Measurements from ENCODE around the gene PTTG1IP.
"Not testable (repeated sequence)": the region's sequence is repeated elsewhere in the genome, so short reads cannot be mapped to it uniquely, and the experiment has no call there.

The PTTG1IP gene

DNA sequence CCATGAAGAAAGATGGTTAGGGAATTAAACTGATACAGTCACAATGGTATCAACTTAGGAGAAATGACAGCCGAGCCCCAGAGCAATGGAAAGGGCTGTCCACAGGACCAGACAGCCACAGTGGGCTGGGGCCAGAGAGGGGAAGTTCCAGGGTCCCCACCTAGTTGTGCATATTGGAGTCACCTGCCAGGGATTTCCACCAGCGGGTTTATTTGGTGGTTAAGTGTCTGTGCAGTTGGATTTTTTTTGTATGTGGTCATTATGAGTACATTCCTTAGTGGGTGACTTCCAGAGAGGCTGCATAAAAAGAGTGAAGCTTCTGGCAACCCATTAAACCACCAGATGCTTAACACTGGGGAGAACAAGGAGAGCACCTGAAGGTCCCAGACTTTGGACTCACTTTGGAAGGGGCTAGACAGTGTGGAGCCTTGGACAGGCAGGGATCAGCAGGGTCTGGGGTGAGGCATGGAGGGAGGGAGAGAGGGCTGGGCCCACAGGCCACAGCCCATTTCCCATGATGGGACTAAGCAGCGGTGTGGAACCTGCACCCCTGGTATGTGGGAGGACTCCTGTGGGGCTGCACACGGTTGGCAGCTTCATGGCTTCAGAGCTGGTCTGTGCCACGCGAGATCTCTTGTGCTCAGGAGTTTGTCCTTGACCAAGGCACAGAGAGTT lies 7.8 kb upstream of the PTTG1IP start:
- DNase-seq (ENCODE audit: low read depth): no peak

DNA sequence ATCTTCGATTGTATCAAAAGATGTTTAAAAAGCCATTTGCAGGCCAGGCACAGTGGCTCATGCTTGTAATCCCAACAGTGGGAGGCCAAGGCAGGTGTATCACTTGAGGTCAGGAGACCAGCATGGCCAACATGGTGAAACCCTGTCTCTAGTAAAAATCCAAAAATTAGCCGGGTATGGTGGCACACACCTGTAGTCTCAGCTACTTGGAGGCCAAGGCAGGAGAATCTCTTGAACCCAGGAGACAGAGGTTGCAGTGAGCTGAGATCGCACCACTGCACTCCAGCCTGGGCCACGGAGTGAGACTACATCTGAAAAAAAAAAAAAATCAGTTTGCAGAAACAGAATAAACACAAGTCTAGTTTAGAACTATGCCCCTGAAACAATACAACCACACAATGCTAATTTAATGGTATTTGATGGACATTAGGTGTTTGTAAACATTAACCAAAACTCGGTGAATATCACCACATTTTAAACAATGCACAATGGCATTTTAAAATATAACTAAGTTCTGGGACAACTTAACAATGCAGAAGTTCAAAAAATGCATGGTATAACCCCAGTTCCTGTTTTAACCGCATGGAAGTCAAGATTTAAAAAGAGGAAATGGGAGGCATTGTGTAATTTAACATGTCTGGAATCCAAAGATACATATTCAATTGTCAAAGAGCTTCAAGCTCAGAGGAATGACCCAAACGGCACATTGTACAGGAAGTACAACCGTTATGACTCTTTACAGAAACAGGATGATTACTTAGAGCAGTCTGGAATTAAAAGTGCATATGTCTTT lies 7.1 kb upstream of the PTTG1IP start:
- no peak for DNase-seq (ENCODE audit: low read depth)

DNA sequence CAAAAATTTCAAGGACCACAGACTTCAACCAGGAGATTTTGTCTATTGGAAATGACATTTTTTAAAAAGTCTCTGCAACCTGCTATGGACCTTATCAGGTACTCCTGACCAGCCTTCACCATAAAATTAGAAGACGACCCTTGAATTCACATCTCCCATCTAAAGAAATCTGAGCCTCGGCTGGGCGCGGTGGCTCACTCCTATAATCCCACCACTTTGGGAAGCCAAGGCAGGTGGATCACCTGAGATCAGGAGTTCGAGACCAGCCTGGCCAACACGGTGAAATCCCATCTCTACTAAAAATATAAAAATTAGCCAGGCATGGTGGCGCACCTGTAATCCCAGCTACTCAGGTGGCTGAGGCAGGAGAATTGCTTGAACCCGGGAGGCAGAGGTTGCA lies 5.7 kb upstream of the PTTG1IP start:
- DNase-seq (ENCODE audit: low read depth): not testable (repeated sequence)

DNA sequence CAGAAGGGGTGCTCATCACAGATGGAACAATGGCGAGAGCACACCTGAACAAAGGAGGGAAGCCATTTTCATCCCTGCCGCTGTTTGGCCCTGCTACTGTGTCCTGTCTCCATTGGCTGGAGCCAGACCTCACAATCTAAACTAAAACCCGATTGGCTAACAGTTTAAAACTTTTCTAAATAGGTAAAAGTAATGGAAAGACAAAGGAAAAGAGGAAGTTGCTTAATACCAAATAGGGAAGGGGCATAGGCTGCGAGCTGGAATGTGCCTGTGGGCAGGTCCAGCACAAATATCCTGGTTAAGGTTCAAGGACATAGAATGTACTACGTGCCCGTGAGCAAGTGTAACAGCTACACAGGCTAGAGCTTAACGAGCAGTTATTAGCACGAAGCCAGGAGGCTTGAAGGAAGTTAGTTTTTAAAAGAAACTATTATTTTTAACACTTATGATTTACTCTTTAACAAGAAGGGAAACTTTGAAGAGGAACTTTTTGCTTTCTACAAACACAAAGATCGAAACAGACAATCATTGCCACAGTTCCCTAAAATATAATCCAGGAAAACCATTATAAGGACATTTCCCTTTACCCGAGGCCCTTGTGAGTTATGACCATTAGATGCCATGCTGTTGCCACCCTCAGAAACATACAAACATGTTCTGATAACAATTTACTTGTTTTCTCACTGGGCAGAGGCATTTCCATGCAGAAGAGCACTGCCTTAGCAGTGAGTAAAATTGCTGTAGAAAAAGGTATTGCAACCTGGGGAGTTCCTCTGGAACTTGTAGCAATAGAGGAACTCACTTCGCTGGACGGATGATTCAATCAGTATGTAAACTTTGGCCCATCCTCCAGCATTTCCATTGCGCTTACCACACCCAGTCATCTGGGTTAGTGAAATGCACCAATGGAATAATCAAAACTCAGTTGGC lies 4.8 kb upstream of the PTTG1IP start:
- no peak for DNase-seq (ENCODE audit: low read depth)

DNA sequence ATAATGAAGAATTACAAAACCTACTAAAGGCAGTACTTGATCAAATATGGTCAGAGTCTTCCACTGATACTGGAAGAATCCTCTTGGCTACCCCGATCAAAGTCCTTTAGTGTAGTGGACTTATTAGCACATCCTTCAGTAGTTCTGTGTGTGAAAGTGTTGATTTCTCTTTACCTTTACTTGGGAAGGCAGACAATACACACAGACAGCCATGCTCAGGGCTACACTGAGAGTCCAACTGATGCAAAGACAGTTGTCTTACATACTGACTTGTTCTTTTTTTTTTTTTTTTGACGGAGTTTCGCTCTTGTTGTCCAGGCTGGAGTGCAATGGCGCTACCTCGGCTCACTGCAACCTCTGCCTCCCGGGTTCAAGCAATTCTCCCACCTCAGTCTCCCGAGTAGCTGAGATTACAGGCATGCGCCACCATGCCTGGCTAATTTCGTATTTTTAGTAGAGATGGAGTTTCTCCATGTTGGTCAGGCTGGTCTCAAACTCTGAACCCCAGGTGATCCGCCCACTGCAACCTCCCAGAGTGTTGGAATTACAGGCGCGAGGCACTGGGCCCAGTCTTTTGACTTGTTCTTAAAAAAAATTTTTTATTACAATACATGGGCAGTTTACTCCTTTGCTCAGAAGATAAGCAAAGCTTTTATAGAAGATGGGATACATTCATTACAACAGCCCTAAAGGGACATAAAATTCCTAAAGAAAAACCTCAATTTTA lies 3.5 kb upstream of the PTTG1IP start:
- no peak for DNase-seq (ENCODE audit: low read depth)

DNA sequence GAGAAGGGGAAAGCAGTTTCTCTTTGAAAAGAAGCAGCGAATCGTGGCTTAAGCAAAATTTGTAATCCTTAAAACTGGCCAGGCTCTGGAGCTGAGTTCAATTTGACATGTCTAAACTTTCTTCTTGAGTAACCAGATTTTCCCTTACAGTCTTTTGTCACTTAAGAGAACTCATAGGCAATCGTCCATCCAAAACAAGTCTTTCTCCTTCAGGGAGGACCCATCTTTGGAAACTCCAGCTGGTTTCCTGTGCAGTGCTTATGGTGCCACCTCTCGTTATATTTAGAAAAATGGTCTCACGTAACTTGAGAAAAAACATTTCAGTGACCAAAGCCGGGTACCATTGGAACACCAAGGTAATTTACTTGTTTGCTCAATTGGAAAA lies 1.8 kb upstream of the PTTG1IP start:
- no peak for DNase-seq (ENCODE audit: low read depth)

DNA sequence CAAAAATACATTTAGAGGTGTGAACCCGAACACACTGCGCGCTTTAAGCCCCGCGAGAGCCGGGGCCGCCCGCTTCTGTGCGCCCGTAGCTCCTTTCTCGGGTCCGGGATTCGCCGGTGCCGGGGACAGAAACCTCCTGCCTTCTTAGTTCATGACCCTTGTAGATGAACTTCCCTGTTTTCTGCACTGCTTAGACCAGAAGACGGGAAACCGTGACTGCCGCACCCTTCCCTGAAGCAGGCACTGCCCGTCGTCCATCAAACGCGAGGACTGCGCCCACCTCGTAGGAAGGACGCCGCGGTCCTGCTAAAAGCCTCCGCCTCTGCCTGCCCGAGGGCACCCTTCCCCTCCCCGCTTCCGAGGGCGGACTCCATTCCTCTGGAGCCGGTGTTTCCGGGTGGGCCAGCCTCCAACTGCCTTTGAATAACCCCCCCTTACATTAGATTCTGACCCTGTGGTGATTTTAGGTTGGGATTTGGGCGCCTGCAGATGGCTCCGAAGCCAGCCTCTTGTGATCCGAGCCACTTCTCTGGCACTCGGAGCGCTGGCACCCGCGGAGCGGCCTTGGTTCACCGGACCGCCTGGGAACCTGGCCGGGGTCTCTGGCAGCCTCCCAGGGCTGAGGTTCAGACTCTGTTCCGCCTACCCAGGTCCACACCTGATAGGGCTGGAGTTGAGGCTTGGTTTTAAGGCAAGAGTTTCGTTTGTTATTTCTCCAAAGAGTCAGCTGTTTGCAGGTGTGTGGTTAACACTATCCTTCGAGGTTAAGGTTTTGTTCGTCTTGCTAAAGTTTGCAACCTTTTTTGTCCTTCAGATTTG lies 1.2 kb upstream of the PTTG1IP start:
- DNase-seq (ENCODE audit: low read depth): no peak

DNA sequence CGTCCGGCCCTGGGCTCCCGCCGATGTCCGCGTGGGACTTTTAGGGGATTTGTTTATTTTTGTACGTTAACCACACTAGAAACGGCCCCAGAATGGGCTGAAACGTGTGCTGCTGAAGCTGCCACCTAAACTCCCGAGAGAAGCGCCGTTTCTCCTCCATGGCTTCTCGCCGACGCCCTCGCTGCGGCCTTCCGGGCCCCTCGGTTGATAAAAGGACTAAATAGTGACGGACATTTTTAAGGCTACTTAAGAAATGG lies 678 bp upstream of the PTTG1IP start:
- no peak for DNase-seq (ENCODE audit: low read depth)

DNA sequence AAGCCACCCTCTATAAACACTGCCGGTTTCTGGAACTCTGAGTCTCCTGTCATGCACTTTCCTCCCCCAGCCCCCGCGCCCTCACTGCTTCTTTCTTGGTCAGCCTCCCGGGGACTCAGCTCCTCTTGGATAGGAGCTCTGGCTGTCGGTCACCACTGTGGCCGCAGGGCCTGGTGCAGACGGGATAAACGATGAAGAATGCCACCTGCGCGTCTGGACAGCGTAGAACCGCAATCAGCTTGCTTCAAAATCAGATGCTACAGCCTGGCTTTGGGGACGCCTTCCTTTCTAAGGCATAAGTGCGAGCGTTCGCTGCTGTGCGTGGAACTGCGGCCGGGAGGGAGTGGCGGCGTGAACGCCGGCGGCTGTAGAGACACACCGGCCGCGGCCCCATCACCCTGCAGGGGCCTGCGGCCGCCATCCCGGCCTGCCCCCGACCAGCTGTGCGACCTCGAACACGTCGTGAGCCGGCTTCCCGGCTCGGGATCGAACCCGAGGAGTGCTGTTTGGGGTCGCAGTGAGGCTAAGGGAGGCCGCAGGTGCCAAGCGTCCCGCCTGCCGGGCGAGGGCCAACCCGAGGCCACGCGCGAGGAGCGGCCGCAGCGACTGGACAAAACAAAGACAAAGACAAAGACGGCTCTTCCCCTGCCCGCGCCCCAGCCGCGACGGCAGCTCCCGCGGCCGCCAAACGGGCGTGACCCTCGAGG lies 688 bp downstream of the PTTG1IP start:
- DNase-seq (ENCODE audit: low read depth): no peak

DNA sequence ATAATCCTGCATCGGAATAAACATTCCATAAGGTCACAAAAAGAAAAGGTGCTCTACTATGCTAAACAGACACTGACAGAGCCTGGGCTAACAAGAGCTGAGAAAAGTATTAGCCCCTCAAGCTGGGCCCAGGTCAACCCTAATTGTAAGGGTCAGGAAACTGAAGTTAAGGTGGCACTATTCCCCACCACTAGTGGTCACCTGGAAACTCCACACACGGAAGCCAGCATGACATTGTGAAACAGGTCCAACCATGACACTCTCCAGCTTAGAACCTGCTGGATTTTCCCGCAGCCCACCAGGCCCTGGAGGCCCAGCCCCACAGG lies 1.2 kb downstream of the PTTG1IP start:
- no peak for DNase-seq (ENCODE audit: low read depth)

DNA sequence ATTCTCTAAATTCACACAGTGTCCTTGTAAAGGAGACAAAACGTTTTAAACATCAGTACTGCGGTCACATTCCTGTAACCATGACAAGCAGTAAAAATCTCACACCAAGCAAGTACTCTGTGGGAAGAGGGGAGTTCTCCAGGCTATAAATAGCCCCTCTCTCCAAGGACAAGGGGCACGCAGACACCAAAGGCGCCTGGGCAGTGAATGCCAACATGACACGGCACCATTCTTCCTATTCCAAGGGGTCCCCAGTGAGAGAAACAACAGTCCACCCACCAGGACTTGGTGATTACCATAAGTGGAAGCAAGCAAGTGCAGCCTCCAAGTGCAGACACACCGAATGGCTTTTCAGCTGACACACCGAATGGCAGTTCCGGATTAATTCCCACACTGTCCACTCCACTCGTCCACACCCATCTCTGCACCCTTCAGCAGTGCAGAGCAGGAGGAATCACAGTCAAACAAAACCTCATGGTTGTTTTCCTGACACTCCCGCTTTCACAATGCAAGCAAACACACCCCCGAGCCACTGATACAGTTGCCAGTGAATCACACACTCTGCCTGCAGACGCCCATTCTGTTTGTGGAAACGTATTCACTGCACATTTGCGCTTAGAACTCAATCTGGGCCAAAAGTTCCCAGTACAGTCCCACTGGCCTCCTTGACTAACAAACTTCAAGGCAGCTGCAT lies 1.8 kb downstream of the PTTG1IP start:
- no peak for DNase-seq (ENCODE audit: low read depth)

DNA sequence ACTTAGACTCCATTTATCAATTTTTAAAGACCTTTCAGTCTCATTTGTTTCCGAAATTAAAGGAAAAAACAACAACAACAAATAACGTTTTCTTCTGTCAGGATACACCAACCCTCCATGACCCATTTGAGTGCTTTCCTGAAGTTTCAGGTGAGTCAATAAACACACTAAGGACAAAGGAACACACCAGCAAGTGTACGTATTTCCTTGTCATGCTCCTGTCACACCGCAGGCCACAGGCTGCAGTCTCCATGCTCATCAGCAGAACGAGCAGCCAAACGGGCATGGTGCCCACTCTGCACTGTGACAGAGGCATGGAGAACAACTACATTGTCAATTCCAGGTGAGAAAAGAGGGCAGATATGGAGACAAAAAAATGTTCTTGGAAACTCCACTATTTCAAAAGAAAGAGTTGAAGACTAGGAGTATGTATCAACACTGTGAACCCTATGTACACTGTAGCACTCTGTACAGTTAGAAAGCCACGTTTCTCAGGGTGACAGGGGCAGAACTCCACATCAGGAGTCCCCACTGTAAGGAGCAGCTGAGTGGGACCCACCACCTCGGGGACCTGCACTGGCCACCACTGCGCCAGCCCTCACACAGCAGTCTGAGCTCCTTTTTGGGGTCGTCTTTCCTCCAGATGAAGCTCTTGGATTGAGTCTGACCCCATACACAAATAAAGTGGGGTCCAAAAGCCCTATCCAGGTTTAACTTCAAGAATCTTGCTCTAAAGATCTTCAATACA lies 2.6 kb downstream of the PTTG1IP start:
- no peak for DNase-seq (ENCODE audit: low read depth)

DNA sequence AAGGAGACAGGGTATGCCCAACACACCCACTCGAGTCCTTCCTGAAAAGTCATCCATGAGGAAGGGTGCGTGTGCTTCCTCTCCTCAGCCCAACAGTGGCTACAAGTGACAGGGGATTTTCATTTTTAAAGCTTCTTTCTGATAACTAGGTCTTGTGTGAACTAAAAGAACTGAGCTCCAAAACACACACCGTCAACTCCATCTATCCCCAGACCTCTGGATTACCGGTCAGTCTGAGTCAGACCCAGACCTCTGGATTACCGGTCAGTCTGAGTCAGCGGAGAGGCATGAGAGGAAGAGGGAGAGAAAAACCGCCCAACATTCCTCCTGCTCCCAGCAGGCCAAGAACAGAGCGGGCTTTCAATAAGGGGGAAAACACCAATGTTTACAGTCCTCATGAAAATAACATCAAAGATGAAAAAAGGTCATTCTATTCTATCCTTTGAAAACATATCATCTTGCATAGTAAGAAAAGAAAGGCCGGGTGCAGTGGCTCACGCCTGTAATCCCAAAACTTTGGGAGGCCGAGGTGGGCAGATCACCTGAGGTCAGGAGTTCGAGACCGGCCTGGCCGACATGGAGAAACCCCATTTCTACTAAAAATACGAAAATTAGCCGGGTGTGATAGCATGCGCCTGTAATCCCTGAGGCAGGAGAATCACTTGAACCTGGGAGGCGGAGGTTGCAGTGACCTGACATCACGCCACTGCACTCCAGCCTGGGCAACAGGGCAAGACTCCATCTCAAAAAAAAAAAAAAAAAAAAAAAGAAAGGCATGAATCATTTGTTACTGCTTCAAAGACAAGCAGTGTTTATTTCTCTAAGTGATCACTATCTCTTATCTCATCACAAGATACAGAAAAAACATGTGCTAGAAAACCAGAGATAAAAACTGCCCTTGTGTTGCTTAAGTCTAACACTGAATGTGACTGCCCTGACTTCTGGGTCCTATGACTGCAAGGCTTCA lies 3.4 kb downstream of the PTTG1IP start:
- no peak for DNase-seq (ENCODE audit: low read depth)

DNA sequence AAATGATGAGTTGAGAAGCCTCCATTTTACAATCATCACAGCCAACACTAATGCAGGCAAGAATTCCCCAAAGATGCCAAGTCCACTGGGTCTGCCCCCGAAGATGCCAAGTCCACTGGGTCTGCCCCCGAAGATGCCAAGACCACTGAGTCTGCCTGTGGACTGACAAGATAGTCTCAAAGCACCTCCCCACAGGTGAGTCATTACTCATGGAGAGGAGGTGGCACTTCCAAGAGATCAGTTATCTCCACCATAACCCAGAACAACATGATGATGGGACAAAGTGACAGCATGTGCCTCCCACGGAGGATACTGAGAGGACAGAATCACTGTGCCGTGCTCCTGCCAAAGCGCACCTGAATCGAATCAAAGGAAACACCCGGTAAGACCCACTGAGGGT lies 4.8 kb downstream of the PTTG1IP start:
- DNase-seq (ENCODE audit: low read depth): no peak

DNA sequence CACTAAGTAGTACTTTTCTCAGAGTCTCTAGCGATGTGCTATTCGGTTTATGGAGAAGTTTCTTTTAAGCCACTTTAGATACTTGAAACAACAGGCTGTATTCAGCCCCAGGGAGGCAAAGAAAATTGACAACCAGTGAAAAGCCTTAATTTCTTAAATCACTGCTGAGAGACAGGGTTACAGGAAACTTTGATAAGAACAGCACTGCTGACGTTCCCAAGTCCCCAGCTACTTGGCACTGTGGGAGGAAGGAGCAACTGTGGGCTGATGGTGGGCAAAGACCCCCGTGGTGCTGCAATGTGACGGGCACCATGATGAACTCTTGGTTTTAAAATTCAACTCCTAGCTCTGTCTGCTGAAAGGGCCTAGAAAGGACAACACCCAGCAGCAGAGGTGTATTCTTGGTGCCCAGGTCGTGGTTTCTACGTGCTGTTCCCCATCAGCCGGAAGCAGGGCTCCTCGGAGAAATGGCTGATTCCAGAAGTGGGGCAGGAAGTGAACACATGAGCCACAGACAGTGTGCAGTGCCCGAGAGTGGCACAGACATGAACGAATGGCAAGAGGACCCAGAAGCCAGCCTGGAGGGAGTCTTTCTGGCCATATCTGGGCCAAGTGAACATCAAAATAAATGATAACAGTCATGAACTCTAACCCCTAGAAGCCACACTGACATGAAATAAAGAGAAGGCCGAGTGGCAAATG lies 5.3 kb downstream of the PTTG1IP start:
- DNase-seq (ENCODE audit: low read depth): no peak

DNA sequence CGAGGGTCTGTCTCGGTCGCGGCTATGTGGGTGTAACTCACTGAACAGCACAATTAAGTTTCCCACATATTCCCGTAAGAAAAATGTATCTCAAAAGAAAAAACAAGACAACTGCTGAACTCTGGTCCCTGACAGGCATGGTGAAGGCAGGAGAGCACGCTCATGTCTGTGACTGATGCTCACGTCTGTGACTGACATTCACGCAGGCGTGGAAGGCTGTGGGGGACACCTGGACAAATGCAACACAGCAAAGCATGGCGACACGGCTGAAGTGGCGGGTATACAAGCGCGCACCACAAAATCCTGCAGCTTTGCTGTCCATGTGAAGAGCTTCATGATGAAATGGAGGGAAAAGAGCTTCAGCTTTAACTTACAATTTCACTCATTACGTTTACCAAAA lies 6.0 kb downstream of the PTTG1IP start:
- no peak for DNase-seq (ENCODE audit: low read depth)

DNA sequence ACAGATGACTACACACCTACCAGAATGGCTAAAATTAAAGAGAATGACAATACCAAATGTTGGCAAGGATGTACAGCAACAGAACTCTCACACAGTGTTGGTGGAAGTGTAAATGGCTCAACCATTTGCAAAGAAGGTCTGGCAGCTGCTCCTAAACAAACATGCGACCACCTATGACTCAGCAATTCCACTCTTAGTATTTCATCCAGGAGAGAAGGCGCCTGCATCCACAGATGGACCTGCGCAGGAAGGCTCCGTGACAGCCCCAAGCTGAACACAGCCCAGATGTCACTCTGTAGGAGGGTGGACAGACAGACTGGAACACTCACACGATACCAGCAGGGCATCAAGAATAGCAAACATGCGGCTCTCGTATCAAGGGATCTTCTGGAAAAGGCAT lies 6.7 kb downstream of the PTTG1IP start:
- DNase-seq (ENCODE audit: low read depth): no peak

Data from stimulated activated CD4-positive, alpha-beta T cell treated with anti-CD3 and anti-CD28 coated beads, Interleukin-2, amount 100 ng/mL, for 4 hours (primary cell).